GM21529 (cell line): ENCODE data around the gene ABCD1.
"Not testable (repeated sequence)": the region's sequence is repeated elsewhere in the genome, so short reads cannot be mapped to it uniquely, and the experiment has no call there.

Experiments
- ATAC-seq: cut with Tn5 transposase; IDR thresholded peaks from one replicate; pipeline ENCODE4 v1.9.1; 2021; ENCODE audit not compliant: unreplicated experiment

ABCD1 gene

DNA sequence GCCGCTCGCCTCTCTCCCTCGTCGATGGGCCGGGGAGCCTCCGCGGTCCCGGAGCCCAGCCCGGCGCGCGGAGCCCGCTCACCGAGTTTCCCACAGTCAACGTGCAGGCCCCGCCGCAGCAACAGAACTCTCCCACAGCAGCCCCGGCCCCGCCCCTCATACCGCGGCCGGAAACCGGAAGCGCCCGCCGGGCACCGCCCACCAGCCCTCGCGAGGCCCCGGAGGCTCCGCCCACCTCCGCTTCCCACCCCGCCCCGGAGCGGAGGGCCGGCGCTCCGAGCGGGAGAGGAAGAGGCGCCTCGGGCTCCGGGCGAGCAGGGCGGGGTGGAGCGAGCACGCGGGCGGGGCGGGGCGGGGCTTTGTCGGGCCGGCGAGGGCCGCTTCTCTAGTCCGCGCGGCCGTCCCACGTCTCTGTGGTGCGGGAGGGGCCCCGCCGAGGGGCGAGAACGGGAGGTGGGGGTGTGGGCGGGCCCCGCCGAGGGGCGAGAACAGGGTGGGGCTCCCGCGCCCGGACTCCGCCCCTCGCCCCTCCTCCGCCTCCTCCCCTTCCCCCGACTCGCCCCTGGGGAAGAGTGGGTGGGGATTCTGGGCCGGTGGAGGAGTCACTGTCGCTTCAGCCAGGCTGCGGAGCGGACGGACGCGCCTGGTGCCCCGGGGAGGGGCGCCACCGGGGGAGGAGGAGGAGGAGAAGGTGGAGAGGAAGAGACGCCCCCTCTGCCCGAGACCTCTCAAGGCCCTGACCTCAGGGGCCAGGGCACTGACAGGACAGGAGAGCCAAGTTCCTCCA, at the start of gene ABCD1, which contains the start of gene BCAP31:
Gene ABCD1, plus strand, starts transcription at position 605 of the 787 bp plus-strand sequence. CDS start 411 bp downstream, outside the sequence.
Gene BCAP31, minus strand, starts transcription at position 136 of the 787 bp plus-strand sequence. CDS start 1,143 bp downstream, outside the sequence.
- ATAC-seq: peak; percentile 50

DNA sequence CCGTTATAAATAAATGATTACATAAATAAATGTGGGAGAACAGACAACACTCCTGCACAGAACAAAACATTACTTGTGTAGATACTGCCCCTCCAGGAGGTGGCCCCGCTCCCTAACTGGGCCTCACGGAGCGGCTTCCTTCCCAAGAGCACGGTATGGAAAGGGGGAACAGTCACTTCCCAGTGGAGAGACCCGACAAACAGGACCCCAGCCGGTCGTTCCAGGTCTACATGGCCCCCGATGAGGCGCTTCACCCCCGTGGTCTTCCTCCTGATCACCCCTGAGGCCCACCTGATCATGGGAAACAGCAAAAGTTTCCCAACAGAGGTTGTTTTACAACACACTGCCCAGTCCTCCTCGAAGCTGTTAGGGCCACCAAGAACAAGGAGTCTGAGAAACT, 43.5 kb upstream of the ABCD1 start:
- ATAC-seq: no peak

DNA sequence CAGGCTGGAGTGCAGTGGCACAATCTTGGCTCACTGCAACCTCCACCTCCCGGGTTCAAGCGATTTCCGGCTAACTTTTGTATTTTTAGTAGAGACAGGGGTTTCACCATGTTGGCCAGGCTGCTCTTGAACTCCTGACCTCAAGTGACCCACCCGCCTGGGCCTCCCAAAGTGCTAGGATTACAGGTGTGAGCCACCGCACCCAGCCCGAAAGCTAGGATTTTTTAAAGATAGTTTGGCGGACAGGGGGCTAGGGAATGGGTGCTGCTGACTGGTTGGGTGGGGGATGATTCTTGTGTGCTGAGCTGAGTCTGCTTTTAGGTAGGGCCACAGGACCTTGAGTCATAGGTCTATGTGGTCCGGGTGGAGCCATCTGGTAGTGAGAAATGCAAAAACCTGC, 41.2 kb upstream of the ABCD1 start:
- ATAC-seq: not testable (repeated sequence)

DNA sequence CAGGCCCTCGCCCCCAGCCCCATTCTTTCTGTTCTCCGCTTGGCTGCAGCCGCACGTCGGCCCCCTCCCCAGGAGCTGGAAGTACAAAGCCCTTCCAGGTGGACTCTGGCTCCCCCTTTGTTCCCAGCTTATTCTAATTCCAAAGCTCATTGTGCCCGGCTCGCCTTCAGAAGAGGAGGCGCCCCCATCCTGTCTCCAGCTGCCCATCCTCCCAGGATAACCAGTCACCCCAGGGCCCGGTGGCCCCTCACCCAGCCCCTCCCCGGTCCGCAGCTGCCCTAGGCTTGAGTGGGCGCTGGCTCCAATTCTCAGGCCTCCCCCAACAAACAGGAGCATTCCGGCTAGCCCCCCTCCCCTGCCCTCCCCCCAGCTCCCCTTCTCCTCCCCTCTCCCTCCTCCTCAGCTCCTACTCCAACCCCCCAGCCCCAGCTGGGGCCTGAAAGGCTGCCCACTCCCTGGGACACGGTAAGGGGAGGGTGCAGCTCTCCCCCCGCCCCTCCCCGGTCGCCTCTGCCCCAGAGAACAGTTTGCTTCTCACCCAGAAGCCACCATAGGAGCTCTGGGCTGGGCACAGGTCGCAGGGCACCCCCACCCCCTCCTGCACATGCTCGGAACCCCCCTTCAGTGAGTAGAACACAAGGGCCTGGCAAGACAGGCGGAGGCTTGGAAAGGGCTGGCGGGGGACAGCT, 40.0 kb upstream of the ABCD1 start:
- no peak for ATAC-seq

DNA sequence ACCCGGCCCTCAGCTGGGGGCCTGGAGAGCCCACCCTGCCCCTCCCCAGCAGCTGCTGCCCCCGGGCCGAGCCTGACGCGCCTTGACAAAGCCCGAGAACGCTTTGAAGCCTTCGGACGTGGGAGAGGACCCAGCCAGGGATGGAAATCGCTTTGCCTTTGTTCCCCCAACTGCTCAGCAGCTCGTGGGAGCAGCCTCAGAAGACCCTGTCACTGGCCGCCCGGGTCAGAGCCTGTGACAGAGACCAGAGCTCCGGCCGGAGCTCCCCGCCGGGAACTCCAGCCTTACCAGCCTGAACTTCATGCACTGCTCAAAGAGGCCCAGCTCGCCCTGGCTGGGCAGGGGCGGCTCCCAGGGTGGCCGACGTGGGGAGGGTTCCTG, 39.5 kb upstream of the ABCD1 start:
- no peak for ATAC-seq

DNA sequence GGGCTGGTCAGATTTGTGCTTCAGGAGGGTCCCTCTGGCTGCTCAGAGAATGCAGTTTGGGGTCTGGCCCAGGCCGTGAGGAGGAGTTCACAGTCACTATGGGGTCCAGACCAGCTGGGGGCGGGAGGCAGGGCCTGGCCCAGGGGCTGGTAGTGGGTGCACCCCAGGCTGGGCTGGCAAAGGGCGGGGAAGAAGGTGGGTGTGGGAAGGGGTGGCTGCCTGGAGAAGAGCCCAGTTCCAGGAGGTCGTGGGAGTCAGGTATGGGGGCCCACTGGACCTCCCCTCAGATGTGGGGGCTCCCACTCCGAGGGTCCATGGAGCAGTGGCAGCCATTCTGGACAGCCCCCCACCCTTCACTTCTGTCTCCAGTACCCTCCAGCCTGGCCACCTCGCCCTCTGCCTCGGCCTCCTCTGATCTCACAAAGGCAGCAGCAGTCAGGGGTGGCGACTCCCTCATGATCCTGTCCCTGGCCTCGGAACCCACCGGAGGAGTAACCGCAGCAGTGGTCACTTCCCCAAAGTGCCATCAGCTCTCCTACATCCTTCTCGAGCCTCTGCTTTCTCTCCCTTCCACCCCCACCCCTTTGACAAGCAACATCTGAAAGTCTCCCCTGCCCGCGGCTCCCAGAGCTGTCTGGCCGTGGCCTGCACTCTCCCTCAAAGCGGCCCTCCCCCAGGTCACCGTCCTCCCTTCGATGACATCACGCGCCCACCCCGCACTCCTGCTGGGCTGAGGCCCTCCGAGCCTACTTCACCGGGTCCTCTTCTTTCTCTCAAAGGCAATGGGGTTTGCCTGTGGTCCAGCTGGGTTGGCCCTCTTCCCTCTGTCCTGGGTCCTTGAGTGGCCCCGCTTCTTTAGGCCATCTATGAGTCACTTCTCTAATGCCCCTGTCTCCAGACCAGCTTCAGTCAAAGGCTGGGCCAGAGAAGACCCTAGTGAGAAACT, 38.6 kb upstream of the ABCD1 start:
- no peak for ATAC-seq

DNA sequence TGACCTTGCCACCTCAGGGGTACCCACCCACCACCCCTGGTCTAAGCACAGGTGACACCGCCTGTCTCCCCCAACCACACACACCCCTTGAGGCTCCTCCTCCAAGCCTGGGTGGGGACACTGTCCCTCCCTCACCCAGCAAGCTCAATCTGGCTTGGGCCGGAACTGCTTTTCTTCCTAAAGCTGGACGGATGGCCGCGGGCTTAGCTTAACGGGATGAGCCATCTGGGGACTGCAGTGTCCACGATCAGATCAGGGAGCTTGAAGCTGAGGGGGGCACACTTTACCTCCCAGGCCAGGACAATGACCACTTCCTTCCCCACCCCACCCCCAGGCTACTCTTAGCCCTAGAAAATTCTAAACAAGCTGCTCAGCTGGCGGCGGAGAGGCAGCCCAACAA, 37.9 kb upstream of the ABCD1 start:
- no peak for ATAC-seq

DNA sequence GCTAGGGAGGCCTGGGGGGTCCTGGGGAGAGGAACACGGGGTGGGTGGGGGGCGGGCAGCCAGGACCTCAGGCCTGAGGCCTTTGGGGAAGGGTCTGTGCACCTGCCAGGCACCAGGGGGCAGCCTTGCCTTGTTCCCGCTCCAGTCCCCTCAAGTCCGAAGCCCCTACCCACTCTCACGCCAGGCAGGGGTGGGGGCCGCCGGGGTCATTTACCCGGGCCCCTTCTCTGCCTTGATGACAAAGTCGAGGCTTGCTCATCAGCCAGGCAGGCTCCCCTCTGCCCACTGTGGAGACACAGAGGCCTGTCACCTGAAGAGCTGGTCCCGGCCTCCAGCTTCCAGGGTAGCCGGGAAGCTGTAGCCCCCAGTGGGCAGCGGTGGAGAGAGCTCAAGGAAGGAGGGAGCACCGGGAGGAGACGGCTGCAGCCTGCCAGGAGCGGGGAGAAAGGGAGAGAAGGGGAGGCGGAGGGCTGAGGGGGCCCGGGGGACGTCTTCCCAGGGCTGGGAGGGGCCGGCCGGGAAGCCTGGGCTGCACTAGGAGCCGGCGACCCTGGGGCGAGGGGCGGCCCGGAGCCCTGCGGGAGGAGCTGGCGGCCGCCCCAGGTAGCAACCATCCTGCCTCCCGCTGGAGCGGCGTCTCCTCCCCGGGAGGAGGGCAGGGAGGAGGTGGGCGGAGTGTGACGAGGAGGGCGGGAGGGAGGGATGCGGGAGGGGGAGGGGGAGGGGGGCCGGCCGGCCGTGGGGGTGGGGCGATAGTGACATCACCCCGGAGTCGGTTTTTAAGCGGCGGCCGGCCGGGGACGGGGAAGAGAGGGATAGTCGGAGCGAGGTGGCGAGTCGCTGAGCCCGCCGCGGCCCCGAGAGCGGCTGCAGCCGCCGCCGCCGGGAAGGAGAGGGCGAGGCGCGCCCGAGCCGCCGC, 37.3 kb upstream of the ABCD1 start, which contains the start of gene SLC6A8:
Gene SLC6A8, plus strand, starts transcription at position 806 of the 919 bp plus-strand sequence. CDS start 649 bp downstream, outside the sequence.
- no peak for ATAC-seq

DNA sequence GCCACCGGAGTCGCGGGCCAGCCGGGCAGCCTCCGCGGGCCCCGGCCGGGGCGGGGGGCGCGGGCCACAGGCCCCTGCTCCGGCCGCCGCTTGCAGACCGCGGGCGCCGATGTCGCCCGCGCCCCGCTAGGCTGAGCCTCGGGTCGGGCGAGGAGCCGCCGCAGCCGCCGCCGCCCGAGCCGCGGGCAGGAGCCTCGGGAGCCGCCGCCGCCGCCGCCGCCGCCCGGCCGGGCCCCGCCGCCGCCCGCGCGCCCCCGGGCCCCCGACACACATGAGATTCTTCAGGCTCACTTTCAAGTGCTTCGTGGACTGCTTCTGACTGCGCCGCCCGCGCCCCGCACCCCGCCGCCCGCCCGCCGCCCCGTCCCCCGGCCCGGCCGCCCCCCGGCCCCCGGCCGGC, 36.6 kb upstream of the ABCD1 start:
- no peak for ATAC-seq

DNA sequence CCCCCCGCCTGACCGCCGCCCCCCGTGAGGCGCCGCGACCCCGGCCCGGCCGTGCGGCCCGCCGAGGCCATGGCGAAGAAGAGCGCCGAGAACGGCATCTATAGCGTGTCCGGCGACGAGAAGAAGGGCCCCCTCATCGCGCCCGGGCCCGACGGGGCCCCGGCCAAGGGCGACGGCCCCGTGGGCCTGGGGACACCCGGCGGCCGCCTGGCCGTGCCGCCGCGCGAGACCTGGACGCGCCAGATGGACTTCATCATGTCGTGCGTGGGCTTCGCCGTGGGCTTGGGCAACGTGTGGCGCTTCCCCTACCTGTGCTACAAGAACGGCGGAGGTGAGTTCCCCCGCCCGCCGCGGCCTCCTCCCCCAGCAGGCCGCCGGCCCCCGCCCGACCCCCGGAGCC, 36.1 kb upstream of the ABCD1 start:
- no peak for ATAC-seq

DNA sequence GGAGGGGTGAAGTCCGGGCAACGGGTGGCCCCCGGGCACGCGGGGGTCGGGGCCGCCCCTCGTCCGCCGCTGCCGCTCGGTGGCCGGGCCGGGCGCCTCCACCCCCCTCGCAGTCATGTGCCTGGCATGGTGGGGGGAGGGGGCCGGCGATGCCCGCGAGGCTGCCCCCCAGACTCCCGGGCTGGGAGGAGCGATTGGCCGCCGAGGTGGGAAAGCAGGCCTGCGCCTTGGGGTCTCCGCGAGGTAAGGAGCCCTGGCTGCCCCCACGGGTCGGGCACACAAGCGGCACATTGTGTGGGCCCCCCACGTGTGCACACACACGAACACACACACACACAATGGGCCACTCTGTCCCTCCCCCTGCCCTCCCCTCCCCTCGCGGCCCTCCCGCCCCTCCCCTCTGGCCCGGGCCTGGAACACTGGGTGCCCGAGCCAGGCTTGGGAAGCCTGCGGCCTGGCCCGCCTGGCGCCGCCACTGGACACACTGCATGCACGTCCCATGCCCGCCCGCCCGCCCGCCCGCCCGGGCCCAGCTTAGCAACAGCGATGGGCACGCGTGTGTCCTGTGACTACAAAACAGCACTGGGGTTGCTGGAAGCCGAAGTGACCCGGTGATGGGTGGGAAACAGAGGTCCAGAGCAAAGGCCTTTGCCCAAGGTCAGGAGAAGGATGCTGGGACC, 35.6 kb upstream of the ABCD1 start:
- ATAC-seq: no peak

DNA sequence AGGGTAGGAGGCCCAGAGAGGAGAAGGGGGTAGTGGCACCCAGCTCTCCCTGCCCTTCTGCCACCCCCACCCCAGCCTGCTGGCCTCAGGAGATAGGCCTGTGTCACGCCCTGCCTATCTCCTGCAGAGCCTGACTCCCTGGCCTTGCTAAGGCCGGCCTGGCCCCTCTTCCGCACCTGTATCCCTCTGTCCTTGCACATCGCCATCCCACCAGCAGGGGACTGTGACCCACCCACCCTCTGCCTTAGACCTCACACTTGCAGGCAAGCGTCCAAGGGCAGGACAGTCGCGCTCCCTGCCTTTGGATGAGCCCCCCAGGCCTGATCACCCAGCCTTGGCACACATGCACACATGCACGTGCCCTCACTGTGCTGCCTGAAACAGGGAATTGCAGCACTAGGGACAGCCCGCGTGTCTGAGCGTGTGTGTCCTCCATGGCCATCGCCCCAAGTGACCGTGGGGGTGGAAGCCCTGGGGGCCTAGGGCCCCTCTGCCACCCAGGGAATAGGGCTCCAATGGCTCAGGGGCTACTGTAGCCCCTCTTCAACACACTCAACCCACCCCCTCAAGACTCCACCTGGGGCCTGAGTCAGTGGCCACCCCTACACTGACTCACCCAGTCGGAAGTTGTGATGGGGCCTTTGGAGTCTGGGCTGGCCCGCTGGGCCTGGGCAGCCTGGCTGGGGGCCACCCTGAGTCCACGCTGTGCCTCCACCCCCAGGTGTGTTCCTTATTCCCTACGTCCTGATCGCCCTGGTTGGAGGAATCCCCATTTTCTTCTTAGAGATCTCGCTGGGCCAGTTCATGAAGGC, 34.8 kb upstream of the ABCD1 start:
- ATAC-seq: no peak

DNA sequence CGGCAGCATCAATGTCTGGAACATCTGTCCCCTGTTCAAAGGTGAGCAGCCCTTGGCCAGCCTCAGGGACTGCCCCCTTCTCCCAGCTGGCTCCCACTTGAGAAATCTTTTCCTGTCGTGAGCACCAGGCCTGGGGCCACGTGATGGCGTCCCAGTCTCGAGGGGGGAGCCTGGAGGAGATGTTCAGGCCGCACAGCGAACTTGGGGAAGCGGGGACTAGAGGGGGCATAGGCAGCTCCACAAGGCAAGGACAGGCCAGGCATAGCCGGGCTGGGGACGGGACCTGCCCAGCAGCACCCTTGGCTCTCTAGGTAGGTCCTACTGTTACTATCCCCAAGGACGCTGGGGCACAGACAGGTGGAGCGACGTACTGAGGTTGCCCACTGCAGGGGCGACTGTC, 34.2 kb upstream of the ABCD1 start:
- ATAC-seq: no peak

DNA sequence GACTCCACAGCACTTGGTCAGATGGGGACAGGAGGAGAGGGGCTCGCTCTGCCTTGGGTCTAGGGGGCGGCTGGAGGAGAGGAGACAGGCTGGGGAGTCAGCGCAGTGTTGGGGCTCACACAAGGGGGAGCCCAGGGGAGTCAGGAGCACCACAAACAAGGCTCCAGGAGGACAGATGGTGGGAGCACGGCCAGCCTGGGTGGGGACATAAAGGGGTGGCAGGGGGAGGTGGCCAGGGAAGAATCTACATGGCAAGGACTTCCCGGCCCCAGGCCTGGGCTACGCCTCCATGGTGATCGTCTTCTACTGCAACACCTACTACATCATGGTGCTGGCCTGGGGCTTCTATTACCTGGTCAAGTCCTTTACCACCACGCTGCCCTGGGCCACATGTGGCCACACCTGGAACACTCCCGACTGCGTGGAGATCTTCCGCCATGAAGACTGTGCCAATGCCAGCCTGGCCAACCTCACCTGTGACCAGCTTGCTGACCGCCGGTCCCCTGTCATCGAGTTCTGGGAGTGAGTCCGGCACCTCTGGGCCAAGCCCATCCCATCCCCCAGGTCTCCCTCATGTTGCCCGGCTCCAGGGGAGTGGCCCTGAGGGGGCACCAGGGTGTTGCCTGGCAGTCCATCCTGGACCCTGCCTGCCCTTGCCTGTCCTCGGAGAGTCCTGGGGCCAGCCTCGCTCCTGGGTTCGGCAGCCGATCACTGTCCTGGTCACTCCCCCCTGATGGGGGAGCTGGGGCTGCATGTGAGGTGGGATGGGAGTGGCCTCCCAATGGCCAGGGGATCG, 33.4 kb upstream of the ABCD1 start:
- ATAC-seq: not testable (repeated sequence)

DNA sequence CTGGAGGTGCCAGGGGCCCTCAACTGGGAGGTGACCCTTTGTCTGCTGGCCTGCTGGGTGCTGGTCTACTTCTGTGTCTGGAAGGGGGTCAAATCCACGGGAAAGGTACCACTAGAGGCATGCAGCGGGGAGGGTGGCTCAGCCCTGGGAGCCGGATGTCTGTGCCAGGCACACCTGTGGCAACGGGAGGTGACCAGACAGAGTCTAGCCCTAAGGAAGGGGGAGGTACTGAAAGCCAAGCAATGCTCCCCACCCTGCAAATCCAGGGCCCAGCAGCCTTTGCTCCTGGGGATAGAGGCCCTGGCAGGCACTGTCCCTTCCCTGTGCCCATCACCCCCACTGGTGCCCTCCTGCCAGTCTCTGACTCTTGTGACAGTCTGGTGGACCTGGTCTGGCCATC, 32.7 kb upstream of the ABCD1 start:
- no peak for ATAC-seq

DNA sequence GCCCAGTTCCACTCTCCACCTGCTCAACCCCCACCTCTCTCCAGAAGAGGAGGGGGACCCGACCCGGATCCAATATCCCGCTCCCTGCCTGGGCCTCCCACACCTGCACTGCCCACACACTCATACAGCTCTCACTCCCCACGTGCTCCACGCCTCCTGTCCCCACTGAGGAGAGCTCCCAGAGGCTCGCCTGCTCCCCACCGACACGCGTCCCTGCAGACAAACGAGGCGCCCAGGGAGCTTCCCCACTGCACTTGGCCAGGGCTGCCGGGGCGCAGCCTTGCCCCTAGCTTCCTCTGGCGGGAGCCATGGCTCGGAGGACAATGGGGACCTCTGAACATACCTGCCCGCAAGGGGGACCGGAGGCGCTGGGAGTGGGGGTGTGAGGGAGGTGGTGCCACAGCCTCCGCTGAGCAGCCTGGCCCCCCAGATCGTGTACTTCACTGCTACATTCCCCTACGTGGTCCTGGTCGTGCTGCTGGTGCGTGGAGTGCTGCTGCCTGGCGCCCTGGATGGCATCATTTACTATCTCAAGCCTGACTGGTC, 32.0 kb upstream of the ABCD1 start:
- ATAC-seq: no peak

DNA sequence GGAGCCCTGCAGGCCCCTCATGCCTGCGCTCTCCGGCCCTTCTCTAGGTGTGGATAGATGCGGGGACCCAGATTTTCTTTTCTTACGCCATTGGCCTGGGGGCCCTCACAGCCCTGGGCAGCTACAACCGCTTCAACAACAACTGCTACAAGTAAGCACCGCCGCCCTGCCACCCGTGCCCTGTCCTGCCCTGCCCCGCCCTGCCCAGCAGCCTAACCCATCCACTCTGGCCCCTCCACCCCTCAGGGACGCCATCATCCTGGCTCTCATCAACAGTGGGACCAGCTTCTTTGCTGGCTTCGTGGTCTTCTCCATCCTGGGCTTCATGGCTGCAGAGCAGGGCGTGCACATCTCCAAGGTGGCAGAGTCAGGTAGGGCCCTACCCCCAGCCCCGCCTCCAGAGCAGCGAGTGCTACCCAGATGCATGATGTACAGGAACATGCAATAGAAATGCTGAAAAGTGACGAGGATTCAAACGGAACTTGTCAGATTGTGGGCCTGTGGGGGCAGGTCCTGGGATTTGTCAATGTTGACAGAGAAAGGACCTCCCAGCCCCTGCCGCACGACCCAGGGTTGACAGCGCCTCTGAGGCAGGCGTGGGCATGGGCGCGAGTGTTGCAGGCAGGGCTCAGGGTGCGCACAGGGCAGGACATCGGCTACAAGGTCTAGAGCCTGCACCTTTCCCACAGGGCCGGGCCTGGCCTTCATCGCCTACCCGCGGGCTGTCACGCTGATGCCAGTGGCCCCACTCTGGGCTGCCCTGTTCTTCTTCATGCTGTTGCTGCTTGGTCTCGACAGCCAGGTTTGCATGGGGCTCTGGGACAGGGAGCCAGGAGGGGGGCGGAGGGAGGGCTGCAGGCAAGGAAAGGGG, 31.2 kb upstream of the ABCD1 start:
- ATAC-seq: no peak
